HG03039 (cell line): ENCODE results near the gene SNX21.

Source experiments
- ATAC-seq: cut with Tn5 transposase; IDR thresholded peaks from one replicate; pipeline ENCODE4 v1.9.1; 2021; ENCODE audit warnings: mild to moderate bottlenecking, moderate library complexity; ENCODE audit not compliant: unreplicated experiment

The SNX21 gene

DNA sequence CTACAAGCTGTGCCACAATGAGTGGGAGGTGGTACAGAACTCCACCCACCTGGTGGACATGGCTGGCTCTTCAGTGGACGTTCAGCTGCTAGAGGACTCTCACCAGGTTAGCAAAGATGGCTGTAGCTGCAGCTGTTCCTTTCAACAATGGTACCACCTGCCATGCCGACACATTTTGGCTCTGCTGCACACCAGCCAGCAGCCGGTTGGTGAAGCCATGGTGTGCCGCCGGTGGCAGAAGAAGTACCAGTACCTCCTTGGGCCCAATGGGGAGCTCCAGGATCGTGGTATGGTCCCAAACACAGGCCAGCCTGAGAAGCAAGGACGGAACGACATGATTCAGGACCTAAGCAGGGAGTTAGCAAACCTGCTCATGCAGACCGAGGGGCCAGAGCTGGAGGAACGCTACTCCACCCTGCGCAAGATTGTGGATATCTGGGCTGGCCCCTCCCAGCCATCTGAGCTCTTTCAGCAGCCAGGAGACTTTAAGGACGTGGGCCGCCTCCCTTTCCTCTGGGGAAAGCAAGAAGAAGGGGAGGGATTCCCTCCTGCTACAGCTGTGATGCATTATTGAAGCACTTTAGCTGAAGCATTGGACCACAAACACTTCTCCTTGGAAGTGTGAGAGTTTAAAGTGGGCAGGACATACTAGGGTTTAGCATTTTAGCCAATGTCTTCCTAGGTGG, 44.6 kb downstream of the SNX21 start:
- no peak for ATAC-seq

DNA sequence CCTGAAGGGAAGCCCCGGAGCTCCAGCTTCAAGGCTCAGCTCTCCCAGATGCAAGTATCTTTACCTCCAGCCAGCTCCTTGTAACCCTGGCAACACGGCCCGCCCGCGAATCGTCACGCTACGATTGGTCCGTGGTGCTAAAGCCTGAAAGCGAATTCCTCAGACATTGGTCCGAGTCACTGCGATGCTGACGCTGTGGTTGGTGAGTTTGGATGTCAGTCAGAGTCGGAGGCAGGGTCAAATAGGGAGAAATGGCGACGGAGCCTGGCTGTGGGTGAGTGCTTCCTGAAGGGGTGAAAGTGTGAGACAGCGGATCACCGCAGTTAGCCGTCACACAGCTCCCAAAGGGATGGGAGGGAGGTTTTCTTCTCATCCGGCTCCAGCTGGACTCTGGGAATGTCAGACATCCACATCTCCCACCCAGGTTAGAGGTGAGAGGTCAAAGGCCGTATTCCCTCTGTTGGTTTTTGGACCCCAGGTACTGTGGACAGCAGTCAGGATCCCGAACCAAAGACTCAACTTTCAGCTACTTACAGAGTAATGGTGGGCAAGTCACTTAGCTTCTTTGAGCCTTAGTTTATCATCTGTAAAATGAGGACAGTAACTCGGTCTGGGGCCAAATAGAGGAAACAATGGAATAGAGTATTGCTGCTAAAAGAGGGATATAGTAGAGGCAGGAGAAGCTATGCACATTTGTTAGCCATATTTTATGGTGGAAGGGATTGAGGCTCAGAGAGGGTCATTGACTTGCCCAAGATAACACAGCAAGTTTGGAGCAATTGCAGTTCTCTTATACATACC, 47.6 kb downstream of the SNX21 start, which contains the start of gene ZSWIM1:
TSS of gene ZSWIM1 (plus strand) at position 240 of the 801 bp plus-strand sequence. CDS start 1,366 bp downstream, outside the sequence.
- ATAC-seq: peak; percentile 96

DNA sequence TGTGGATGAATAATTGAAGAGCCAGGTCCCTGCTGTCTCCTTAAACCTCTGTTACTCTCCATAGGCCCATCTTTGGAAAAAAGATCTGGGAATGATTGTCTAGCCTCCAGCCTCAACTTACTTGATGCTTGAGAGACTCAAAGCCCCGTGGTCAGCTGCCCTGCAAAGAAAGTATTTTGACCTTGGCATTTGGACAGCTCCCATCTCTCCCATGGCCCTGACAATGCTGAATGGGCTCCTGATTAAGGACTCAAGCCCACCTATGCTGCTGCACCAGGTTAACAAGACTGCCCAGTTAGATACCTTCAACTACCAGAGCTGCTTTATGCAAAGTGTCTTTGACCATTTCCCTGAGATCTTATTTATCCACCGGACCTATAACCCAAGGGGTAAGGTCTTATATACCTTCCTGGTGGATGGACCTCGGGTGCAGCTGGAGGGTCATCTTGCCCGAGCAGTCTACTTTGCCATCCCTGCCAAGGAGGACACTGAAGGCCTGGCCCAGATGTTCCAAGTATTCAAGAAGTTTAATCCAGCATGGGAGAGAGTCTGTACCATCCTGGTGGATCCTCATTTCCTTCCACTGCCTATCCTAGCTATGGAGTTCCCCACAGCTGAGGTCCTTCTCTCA, 49.0 kb downstream of the SNX21 start:
- ATAC-seq: no peak

- no peak for ATAC-seq
These were observed 49.5 kb downstream of the SNX21 start for GRCh38 chr20:45883100-45883469.

DNA sequence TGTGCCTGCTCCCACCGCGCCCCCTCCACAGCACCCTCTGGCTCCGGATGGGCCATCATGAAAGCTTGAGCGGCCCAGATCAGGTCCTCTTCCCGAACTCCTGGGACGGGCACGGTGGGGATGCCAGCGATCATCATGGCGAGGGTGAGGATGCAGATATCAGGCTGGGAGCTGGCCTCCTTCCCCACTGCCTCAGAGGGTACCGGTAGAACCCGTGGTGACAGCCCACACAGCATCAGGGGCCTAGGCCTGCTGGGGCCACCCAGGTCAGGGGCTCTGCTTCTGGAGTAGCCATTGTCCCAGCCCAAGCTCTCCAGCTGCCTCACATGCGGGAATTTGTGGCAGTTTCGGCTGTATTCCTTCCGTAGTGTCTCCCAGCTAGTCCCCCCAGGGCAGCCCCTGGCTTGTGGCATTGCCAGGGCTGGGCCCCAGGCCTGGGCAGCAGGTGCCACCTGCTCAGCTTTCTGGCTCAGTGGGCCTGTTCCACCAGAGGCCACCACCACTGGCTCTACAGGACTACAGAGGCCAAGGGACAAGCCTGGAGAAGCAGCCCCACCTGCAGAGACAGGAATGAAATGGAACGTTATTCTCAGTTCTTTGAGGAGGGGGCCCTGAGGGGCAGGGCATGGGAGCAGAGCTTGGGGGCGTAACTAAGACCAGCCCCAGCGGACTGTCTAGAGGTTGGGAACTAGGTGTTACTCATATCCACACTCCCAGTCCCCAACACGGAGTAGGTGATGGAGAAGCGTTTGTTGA, 53.2 kb downstream of the SNX21 start:
- no peak for ATAC-seq

DNA sequence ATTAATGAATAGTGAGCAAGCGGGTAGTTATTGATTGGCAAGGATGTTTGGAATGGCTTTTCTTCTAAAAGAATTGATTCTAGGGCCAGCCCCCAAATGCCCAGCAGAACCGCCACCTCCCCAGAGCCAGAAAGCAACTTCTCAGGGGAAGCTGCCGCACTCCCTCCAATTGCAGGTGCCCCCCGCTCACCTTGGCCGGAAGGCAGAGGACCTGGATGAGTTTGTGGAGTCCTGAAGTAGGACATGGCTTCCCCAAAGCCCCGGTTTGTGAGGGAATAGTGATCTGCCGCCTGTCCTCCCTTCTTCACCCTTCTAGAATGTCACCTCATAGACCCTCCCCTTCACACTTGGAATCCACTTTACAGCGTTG, 53.7 kb downstream of the SNX21 start, which contains the start of gene SPATA25:
TSS of gene SPATA25 (minus strand) at position 277 of the 370 bp plus-strand sequence. CDS start at position 245, 32 bp downstream.
- no peak for ATAC-seq

DNA sequence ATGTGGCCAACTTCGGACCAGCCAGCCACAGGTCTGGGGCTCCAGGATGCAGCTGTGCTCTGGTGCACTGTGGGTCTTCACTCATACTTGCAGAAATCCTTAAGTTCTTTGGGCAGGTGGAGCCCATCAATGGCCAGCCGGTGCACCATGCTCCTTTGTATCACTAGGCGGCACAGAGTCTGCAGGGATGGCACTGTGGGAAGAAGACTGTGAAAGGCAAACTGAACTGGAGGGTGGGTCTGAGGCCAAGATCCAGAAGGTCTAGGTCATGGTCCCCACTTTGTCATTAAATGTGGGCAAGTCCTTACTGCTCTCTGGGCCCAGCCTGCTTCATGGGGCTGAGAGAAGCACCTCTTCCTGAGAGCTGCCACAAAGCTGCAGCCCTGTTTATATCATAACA, 55.1 kb downstream of the SNX21 start:
- ATAC-seq: no peak

DNA sequence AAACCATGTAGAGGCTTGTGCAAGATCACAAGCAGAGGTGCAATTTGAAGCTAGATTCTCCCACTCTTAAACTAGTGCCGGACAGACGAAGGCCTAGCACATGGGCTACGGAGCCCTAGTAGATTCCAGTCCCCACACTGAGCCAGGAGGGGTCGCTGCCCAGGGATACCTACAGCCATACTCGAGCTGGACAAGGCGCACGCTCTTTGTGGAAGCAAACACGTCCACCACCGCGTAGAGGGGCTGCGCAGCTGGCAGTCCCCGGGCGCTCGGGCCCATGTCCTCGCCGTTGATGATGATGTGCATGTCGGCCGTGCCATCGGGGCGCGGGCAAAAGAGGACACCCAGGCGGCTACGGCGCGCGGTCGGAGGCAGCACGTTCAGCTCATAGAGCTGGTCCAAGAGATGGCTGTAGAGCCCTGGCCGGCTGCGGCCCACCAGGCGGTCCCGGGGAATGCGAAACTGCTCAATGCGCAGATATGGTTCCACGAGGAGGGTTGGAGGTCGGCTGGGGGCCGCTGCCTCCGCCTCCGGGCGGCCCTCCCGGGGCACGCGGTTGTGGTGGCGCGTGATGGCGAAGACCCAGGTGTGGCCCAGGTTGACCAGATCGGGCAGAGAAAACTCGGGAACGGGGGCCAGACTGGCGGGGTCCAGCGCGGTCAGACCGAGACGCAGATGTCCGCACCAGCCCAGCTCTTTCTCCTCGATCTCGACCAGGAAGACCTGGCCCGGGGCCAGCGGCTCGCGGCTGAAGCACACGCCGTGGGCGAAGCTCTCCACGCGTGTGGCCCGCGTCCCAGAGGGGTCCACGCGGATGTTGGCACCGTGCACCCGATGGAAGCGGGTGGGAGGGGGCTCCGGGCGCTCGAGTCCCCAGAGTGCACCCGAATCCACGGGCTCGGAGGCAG, 56.7 kb downstream of the SNX21 start:
- no peak for ATAC-seq

GRCh38 chr20:45890985-45891983, 57.7 kb downstream of the SNX21 start, which contains the start of the genes CTSA and NEURL2:
Gene CTSA (plus strand): TSS chr20:45891335. CDS start chr20:45891569, 234 bp downstream.
Gene NEURL2 (minus strand): TSS chr20:45891208. CDS start chr20:45890991, 217 bp downstream.
- peak; percentile 64 for ATAC-seq

- ATAC-seq: no peak
These were observed 58.6 kb downstream of the SNX21 start for GRCh38 chr20:45892049-45892825.
